A673 (cell line): ENCODE results near the gene VRK2.

ENCODE experiments used
- CTCF ChIP-seq: fragments of 300-800, 200-600 bp; sonication (generic); conservative IDR thresholded peaks from 2 replicates; pipeline ENCODE4 v1.5.1; 2017; ENCODE audit warnings: low read depth, mild to moderate bottlenecking, antibody characterized with exemption, low read length, moderate library complexity, mixed read lengths
- EZH2 ChIP-seq: fragments of 200-600 bp; sonication (generic); IDR thresholded peaks from 2 replicates; pipeline ENCODE4 v1.6.1; 2017; ENCODE audit warnings: borderline replicate concordance, low read depth, mild to moderate bottlenecking, mixed read lengths, antibody characterized with exemption, low read length; ENCODE audit not compliant: poor library complexity, severe bottlenecking

GRCh38 chr2:58044145-58044544 lies 2.5 kb upstream of the VRK2 start:
- TF ChIP-seq EZH2: no peak
- no peak for TF ChIP-seq CTCF
